ENCODE results near the gene ATP5IF1. TPM values are rescaled to one million over a fixed set of nuclear protein-coding genes. Genes with fewer than 3 reads are reported as not detected.

Gene ATP5IF1
- total RNA-seq, 4 donors from 2014 or later: 75.6 to 307 (median 236) TPM

- Histone ChIP-seq H3K27ac (peak overlapping the region in 2 of 3 donors; percentile 69 to 87), H3K4me1 (peaks cover 19 to 32% of the 10 kb centered on the region in 2 donors), H3K36me3 (peaks cover 7 to 8% of the 10 kb centered on the region in 2 donors), H3K9me3 (no peaks in the 10 kb centered on the region), H3K4me3 (replicated peaks in 1 of 3) (peak overlapping the region in 1 of 3 donors; percentile 61), H3K27me3 (no peaks in the 10 kb centered on the region)
- no peak for DNase-seq
- intact Hi-C loops (cut with DNase I): no loop called here
- no peak for TF ChIP-seq CTCF (IDR thresholded peaks at IDR 0.05)
- no peak for TF ChIP-seq POLR2A (IDR thresholded peaks at IDR 0.05)
- 64 to 65% methylated on average over 14 of the region's 14 CpGs for WGBS, 2 donors
These were observed 2.7 kb upstream of the ATP5IF1 start for GRCh38 chr1:28233264-28233606.

DNA sequence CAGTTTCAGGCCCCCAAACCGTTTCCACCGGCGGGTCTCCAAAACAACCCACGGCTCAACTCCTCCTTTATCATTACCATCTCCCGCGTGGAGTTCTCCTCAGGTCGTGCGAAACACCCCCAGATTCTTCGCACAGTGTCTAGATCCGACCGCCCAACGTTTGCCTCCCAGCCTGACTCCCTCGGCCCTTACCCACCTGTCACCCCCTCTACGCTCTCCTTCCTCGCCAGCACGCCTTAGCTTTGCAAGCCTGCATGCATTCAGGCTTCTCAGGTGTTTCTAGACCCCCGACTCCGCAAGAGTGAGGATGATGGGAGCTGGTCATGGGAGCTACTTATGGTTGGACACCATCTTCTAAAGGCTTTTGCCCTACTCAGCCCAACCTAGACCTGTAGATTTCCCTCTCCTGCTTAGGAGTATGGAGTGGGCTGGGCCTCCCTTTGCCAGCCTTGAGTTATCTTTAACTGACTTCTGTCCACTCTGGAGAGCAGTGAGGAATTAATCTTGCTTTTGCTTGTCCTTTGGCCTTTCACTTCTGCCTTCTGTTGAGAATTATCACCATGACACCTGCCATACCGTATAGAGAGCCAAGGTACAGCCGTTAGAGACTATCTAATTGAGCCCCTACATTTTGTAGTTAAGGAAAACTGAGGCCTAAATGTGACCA, 865 bp downstream of the ATP5IF1 start:
- H3K9me3 ChIP-seq: no peaks in the 10 kb centered on the region
- H3K4me1 ChIP-seq: peaks cover 18 to 37% of the 10 kb centered on the region in 2 donors
- H3K27me3 ChIP-seq: no peaks in the 10 kb centered on the region
- intact Hi-C loops (cut with DNase I): no loop called here
- no peak for DNase-seq
- WGBS, 2 donors: 11 to 12% methylated on average over 20 of the region's 20 CpGs
- H3K27ac ChIP-seq: peak overlapping the region; percentile 73 to 90 (median 77)
- no peaks in the 10 kb centered on the region for H3K36me3 ChIP-seq
- no peak for TF ChIP-seq CTCF (IDR thresholded peaks at IDR 0.05)
- TF ChIP-seq POLR2A (IDR thresholded peaks at IDR 0.05): no peak
- peak overlapping the region; percentile 48 to 99 (median 93) for H3K4me3 ChIP-seq (replicated peaks in 1 of 3)

- H3K27me3 ChIP-seq: no peaks in the 10 kb centered on the region
- intact Hi-C loops (cut with DNase I): no loop called here
- H3K36me3 ChIP-seq: no peaks in the 10 kb centered on the region
- TF ChIP-seq POLR2A (IDR thresholded peaks at IDR 0.05) (no peak), CTCF (IDR thresholded peaks at IDR 0.05) (no peak)
- H3K27ac ChIP-seq: peak overlapping the region; percentile 27 to 50 (median 43)
- H3K4me3 ChIP-seq (replicated peaks in 1 of 3): no peak overlapping the region
- peaks cover 9 to 28% of the 10 kb centered on the region in 2 donors for H3K4me1 ChIP-seq
- WGBS, 2 donors: 48 to 56% methylated on average over 2 of the region's 2 CpGs
- peak in 1 of 2 donors; percentile 42 for DNase-seq
- no peaks in the 10 kb centered on the region for H3K9me3 ChIP-seq
These were observed 3.1 kb downstream of the ATP5IF1 start for GRCh38 chr1:28239004-28239403.

DNA sequence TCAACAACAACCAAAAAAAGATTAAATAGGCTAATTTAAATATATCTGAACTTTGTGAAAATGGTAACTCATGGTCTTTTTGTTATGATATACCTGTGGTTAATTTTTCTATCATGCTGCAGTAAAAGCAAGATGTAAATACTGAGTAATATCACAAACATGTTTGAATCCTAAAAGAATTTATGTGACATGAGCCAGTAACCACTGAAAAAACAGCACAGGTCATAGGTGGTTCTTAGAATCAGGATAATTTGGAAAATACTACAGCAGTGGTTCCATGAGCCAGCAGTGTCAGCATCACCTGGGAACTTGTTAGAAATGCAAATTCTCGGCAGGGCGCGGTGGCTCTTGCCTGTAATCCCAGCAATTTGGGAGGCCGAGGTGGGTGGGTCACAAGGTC, 4.1 kb downstream of the ATP5IF1 start:
- Histone ChIP-seq H3K4me1 (peaks cover 9 to 28% of the 10 kb centered on the region in 2 donors), H3K27me3 (no peaks in the 10 kb centered on the region), H3K36me3 (no peaks in the 10 kb centered on the region), H3K4me3 (replicated peaks in 1 of 3) (no peak overlapping the region), H3K9me3 (no peaks in the 10 kb centered on the region), H3K27ac (no peak overlapping the region)
- no peak for DNase-seq
- WGBS, 2 donors: 98 to 99% methylated on average over 4 of the region's 4 CpGs
- TF ChIP-seq CTCF (IDR thresholded peaks at IDR 0.05) (no peak), POLR2A (IDR thresholded peaks at IDR 0.05) (no peak)
- intact Hi-C loops (cut with DNase I): no loop called here

GRCh38 chr1:28241638-28242241, 5.8 kb downstream of the ATP5IF1 start:
- H3K27ac ChIP-seq: no peak overlapping the region
- no peaks in the 10 kb centered on the region for H3K36me3 ChIP-seq
- H3K27me3 ChIP-seq: no peaks in the 10 kb centered on the region
- H3K9me3 ChIP-seq: no peaks in the 10 kb centered on the region
- intact Hi-C loops (cut with DNase I): no loop called here
- DNase-seq: no peak
- peaks cover 9 to 22% of the 10 kb centered on the region in 2 donors for H3K4me1 ChIP-seq
- 94 to 96% methylated on average over 10 of the region's 10 CpGs for WGBS, 2 donors
- no peak overlapping the region for H3K4me3 ChIP-seq (replicated peaks in 1 of 3)
- no peak for TF ChIP-seq CTCF (IDR thresholded peaks at IDR 0.05)
